WTC11 (cell line): ENCODE data around the gene GPR27. TPM values are rescaled to one million over a fixed set of nuclear protein-coding genes. Genes with fewer than 3 reads are reported as not detected.

Source experiments
- ATAC-seq: fragments of 200-7000 bp; cut with Tn5 transposase; 2 replicates; pipeline ENCODE4 v1.10.0; 2021; ENCODE audit warnings: mild to moderate bottlenecking, moderate library complexity
- CTCF ChIA-PET: fragments of 300-600 bp; sonication (Branson Sonifier 250); formaldehyde crosslinking; loops from one replicate; lab custom pipeline; 2021; ENCODE audit warnings: antibody characterized with exemption; lab: Charles Lee
- POLR2A ChIA-PET: fragments of 350-600 bp; sonication (Branson Sonifier 250); formaldehyde crosslinking; loops from one replicate; lab custom pipeline; 2021; ENCODE audit warnings: antibody characterized with exemption; lab: Charles Lee
- DNase-seq: peaks from one replicate; pipeline ENCODE4 v3.0.0; 2021; ENCODE audit warnings: low spot score
- H3K27ac Mint-ChIP-seq: 2 replicates; pipeline ENCODE4 v1.8.0; 2021; ENCODE audit warnings: mixed read lengths
- H3K27me3 Mint-ChIP-seq: 2 replicates; pipeline ENCODE4 v1.8.0; 2021; ENCODE audit warnings: low read depth, mild to moderate bottlenecking, moderate library complexity, mixed read lengths
- H3K36me3 Mint-ChIP-seq: 2 replicates; pipeline ENCODE4 v1.8.0; 2021; ENCODE audit warnings: mixed read lengths
- H3K4me1 Mint-ChIP-seq: 2 replicates; pipeline ENCODE4 v1.8.0; 2022; ENCODE audit warnings: mixed read lengths
- H3K4me3 Mint-ChIP-seq: 2 replicates; pipeline ENCODE4 v1.8.0; 2021; ENCODE audit warnings: mild to moderate bottlenecking, moderate library complexity, mixed read lengths
- H3K9me3 Mint-ChIP-seq: 2 replicates; pipeline ENCODE4 v1.8.0; 2021; ENCODE audit warnings: mixed read lengths
- ATF1 ChIP-seq: sonication (generic); formaldehyde crosslinking; IDR thresholded peaks from 2 replicates; pipeline ENCODE4 v1.8.1; 2023; ENCODE audit warnings: mild to moderate bottlenecking, moderate library complexity, missing genetic modification reagents
- CREB1 ChIP-seq: sonication (generic); formaldehyde crosslinking; IDR thresholded peaks from 2 replicates; pipeline ENCODE4 v1.8.0; 2023; ENCODE audit warnings: mild to moderate bottlenecking, missing genetic modification reagents
- FOXK1 ChIP-seq: sonication (generic); formaldehyde crosslinking; IDR thresholded peaks from 2 replicates; pipeline ENCODE4 v1.8.0; 2022; ENCODE audit warnings: mild to moderate bottlenecking, moderate library complexity, missing genetic modification reagents
- FOXP1 ChIP-seq: sonication (generic); formaldehyde crosslinking; IDR thresholded peaks from 2 replicates; pipeline ENCODE4 v1.8.0; 2022; ENCODE audit warnings: missing genetic modification reagents, mild to moderate bottlenecking, moderate library complexity, borderline replicate concordance
- GABPB1 ChIP-seq: sonication (generic); formaldehyde crosslinking; IDR thresholded peaks from 2 replicates; pipeline ENCODE4 v1.8.1; 2023; ENCODE audit warnings: mild to moderate bottlenecking, missing genetic modification reagents
- GTF2I ChIP-seq: fragments of 250-450 bp; sonication (Bioruptor Pico); conservative IDR thresholded peaks from 2 replicates; pipeline ENCODE4 v1.4.0; 2021; ENCODE audit warnings: mild to moderate bottlenecking
- HMGA2 ChIP-seq: fragments of 250-450 bp; sonication (Bioruptor Pico); IDR thresholded peaks from 2 replicates; pipeline ENCODE4 v1.4.0; 2021; ENCODE audit warnings: mild to moderate bottlenecking, moderate library complexity
- NR1H2 ChIP-seq: sonication (generic); formaldehyde crosslinking; IDR thresholded peaks from 2 replicates; pipeline ENCODE4 v1.9.0; 2021; ENCODE audit warnings: mild to moderate bottlenecking, moderate library complexity, missing genetic modification reagents
- NR2C2 ChIP-seq: sonication (generic); formaldehyde crosslinking; IDR thresholded peaks from 2 replicates; pipeline ENCODE4 v1.8.0; 2022; ENCODE audit warnings: mild to moderate bottlenecking, missing genetic modification reagents
- NR3C1 ChIP-seq: sonication (generic); formaldehyde crosslinking; conservative IDR thresholded peaks from 2 replicates; pipeline ENCODE4 v1.8.1; 2023; ENCODE audit warnings: low read depth, mild to moderate bottlenecking, missing genetic modification reagents
- PRRX2 ChIP-seq: fragments of 250-450 bp; sonication (Bioruptor Pico); IDR thresholded peaks from 2 replicates; pipeline ENCODE4 v1.8.0; 2021; ENCODE audit warnings: mild to moderate bottlenecking
- SMAD3 ChIP-seq: sonication (generic); formaldehyde crosslinking; IDR thresholded peaks from 2 replicates; pipeline ENCODE4 v1.8.0; 2022; ENCODE audit warnings: missing genetic modification reagents, mild to moderate bottlenecking, borderline replicate concordance
- TEAD1 ChIP-seq: sonication (generic); formaldehyde crosslinking; IDR thresholded peaks from 2 replicates; pipeline ENCODE4 v1.8.0; 2022; ENCODE audit warnings: mild to moderate bottlenecking, missing genetic modification reagents
- ZNF138 ChIP-seq: sonication (generic); formaldehyde crosslinking; conservative IDR thresholded peaks from 2 replicates; pipeline ENCODE4 v1.8.1; 2022; ENCODE audit warnings: mild to moderate bottlenecking, moderate library complexity, missing genetic modification reagents
- ZNF219 ChIP-seq: sonication (generic); formaldehyde crosslinking; IDR thresholded peaks from 2 replicates; pipeline ENCODE4 v1.8.0; 2023; ENCODE audit warnings: missing genetic modification reagents, mild to moderate bottlenecking, borderline replicate concordance
- ZNF317 ChIP-seq: sonication (generic); formaldehyde crosslinking; IDR thresholded peaks from 2 replicates; pipeline ENCODE4 v1.8.1; 2023; ENCODE audit warnings: low read depth, mild to moderate bottlenecking, moderate library complexity, missing genetic modification reagents, borderline replicate concordance
- total RNA-seq: library from RNA; stranded (reverse); gene quantifications from 3 replicates; pipeline ENCODE4 v1.2.3, GENCODE V29; 2021
- TF ChIP-seq, protein P1 (sequence below): sonication (generic); formaldehyde crosslinking; IDR thresholded peaks from 2 replicates; pipeline ENCODE4 v1.8.1; 2022; ENCODE audit warnings: low read depth, missing genetic modification reagents, borderline replicate concordance
- TF ChIP-seq, protein P2 (sequence below): sonication (generic); formaldehyde crosslinking; IDR thresholded peaks from 2 replicates; pipeline ENCODE4 v1.8.1; 2022; ENCODE audit warnings: low read depth, mild to moderate bottlenecking, moderate library complexity, missing genetic modification reagents, borderline replicate concordance
- TF ChIP-seq, protein P3 (sequence below): sonication (generic); formaldehyde crosslinking; IDR thresholded peaks from 2 replicates; pipeline ENCODE4 v1.8.0; 2023; ENCODE audit warnings: mild to moderate bottlenecking, missing genetic modification reagents
- TF ChIP-seq, protein P4 (sequence below): fragments of 250-450 bp; sonication (Bioruptor Pico); conservative IDR thresholded peaks from 2 replicates; pipeline ENCODE4 v1.9.0; 2021; ENCODE audit warnings: mild to moderate bottlenecking
- TF ChIP-seq, protein P5 (sequence below): fragments of 250-450 bp; sonication (Bioruptor Pico); IDR thresholded peaks from 2 replicates; pipeline ENCODE4 v2.1.2; 2022; ENCODE audit warnings: mild to moderate bottlenecking, moderate library complexity
- TF ChIP-seq, protein P6 (sequence below): sonication (generic); formaldehyde crosslinking; IDR thresholded peaks from 2 replicates; pipeline ENCODE4 v1.8.1; 2023; ENCODE audit warnings: mild to moderate bottlenecking, missing genetic modification reagents, moderate library complexity

The GPR27 gene
- total RNA-seq, 1 experiment from 2014 or later: 16.4 TPM

DNA sequence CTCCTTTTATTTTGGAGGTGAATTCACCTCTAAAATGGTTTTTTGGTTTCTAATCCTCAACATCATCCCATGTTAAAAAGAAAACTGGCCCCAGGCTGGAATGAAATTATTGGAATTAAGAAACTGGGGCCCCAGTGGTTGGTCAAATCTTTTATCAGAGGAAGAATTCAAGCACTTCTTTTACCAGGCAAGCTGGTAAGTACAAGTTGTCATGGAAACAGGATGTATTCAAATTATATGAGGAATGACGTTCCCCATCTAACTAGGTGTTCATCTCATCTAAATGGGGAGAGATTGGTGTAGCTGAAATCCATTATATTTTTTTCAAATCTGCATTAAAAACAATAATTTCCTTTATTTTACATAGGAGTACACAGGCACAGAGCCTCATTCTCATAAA is 18.8 kb upstream of the GPR27 start:
- H3K27me3 Mint-ChIP-seq: peaks cover 4% of the 10 kb centered on the region

DNA sequence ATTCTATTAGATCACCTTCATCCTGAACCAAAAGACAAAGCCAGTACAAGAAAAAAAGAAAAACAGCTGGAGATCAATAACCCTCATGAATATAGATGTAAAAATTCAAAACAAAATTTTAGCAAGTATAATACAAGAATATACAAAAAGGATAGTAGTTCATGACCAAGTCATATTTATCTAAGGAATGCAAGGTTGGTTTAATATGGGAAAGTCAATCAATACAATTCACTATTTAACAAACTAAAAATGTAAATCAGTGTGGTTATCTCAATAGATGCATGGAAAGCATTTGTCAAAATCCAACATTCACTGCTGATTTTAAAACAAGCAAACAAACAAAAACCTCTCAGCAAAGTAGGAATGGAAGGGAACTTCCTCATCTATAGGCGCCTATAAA is 11.0 kb upstream of the GPR27 start:
- POLR2A ChIA-PET: interaction anchor here (0.6 kb wide), 1 partner anchor 1303 kb away, joined by 3 read pairs; no protein-coding TSS in a partner anchor
- H3K27ac Mint-ChIP-seq: no peak overlapping the region
- H3K4me3 Mint-ChIP-seq: no peak overlapping the region
- H3K27me3 Mint-ChIP-seq: peaks cover 5% of the 10 kb centered on the region; the same call in 1 of the 2 replicates
- H3K9me3 Mint-ChIP-seq: peaks cover 39% of the 10 kb centered on the region
- H3K36me3 Mint-ChIP-seq: peaks cover 29% of the 10 kb centered on the region
- ATAC-seq (no peak), DNase-seq (no peak)
- H3K4me1 Mint-ChIP-seq: 0 out of 2 replicates have a peak, but pooled peaks cover 2% of the 10 kb centered on the region
- CTCF ChIA-PET: no interaction called here
- no peak for TF ChIP-seq SMAD3
- no peak for TF ChIP-seq GABPB1
- no peak for TF ChIP-seq FOXP1 (CRISPR knock-in tag)
- TF ChIP-seq HMGA2 (CRISPR knock-in tag): no peak
- no peak for TF ChIP-seq CREB1 (CRISPR knock-in tag)
- TF ChIP-seq, protein P1, sequence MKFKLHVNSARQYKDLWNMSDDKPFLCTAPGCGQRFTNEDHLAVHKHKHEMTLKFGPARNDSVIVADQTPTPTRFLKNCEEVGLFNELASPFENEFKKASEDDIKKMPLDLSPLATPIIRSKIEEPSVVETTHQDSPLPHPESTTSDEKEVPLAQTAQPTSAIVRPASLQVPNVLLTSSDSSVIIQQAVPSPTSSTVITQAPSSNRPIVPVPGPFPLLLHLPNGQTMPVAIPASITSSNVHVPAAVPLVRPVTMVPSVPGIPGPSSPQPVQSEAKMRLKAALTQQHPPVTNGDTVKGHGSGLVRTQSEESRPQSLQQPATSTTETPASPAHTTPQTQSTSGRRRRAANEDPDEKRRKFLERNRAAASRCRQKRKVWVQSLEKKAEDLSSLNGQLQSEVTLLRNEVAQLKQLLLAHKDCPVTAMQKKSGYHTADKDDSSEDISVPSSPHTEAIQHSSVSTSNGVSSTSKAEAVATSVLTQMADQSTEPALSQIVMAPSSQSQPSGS: no peak
- TF ChIP-seq ATF1 (CRISPR knock-in tag): no peak
- no peak for TF ChIP-seq FOXK1 (CRISPR knock-in tag)
- TF ChIP-seq, protein P2, sequence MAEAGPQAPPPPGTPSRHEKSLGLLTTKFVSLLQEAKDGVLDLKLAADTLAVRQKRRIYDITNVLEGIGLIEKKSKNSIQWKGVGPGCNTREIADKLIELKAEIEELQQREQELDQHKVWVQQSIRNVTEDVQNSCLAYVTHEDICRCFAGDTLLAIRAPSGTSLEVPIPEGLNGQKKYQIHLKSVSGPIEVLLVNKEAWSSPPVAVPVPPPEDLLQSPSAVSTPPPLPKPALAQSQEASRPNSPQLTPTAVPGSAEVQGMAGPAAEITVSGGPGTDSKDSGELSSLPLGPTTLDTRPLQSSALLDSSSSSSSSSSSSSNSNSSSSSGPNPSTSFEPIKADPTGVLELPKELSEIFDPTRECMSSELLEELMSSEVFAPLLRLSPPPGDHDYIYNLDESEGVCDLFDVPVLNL (CRISPR knock-in tag): no peak
- TF ChIP-seq, protein P3, sequence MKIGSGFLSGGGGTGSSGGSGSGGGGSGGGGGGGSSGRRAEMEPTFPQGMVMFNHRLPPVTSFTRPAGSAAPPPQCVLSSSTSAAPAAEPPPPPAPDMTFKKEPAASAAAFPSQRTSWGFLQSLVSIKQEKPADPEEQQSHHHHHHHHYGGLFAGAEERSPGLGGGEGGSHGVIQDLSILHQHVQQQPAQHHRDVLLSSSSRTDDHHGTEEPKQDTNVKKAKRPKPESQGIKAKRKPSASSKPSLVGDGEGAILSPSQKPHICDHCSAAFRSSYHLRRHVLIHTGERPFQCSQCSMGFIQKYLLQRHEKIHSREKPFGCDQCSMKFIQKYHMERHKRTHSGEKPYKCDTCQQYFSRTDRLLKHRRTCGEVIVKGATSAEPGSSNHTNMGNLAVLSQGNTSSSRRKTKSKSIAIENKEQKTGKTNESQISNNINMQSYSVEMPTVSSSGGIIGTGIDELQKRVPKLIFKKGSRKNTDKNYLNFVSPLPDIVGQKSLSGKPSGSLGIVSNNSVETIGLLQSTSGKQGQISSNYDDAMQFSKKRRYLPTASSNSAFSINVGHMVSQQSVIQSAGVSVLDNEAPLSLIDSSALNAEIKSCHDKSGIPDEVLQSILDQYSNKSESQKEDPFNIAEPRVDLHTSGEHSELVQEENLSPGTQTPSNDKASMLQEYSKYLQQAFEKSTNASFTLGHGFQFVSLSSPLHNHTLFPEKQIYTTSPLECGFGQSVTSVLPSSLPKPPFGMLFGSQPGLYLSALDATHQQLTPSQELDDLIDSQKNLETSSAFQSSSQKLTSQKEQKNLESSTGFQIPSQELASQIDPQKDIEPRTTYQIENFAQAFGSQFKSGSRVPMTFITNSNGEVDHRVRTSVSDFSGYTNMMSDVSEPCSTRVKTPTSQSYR (CRISPR knock-in tag): no peak
- TF ChIP-seq, protein P4, sequence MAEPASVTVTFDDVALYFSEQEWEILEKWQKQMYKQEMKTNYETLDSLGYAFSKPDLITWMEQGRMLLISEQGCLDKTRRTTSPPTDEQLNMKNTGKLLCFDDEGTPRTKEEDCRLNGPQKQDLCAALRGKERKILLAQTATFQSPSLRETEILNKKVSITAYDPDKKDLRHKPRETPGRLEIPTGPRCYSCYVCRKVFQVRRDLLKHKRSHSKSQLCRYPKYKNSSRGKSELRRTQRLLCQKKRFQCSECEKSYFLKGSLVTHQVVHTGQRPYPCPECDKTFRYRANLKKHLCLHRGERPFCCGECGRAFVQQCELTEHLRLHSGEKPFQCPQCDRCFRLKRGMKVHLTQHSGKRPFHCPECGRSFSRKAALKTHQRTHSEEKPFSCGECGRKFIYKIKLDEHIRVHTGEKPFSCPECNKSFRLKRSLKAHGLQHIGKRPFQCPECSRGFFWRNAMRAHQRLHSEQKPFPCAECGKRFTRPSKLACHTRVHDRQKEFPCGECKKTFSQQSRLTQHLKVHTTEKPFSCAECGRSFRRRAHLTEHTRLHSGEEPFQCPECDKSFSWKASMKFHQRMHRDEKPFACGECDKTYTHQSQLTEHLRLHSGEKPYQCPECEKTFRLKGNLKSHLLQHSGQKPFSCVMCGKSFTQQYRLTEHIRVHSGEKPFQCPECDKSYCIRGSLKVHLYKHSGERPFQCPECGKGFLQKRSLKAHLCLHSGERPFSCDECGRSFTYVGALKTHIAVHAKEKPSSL: no peak
- no peak for TF ChIP-seq NR3C1
- TF ChIP-seq ZNF138 (CRISPR knock-in tag): no peak

More for the DNA sequence above, 18.8 kb upstream of the GPR27 start:
- DNase-seq (no peak), ATAC-seq (no peak)
- Mint-ChIP-seq H3K36me3 (no peaks in the 10 kb centered on the region), H3K9me3 (peaks cover 14% of the 10 kb centered on the region), H3K4me3 (no peak overlapping the region), H3K27ac (no peak overlapping the region), H3K4me1 (peaks cover 37% of the 10 kb centered on the region)
- ChIA-PET CTCF (no interaction called here), POLR2A (no interaction called here)
- no peak for TF ChIP-seq NR2C2 (CRISPR knock-in tag)
- no peak for TF ChIP-seq TEAD1 (CRISPR knock-in tag)
- TF ChIP-seq, protein P2 (CRISPR knock-in tag): no peak
- no peak for TF ChIP-seq ZNF317
- TF ChIP-seq GABPB1: no peak
- TF ChIP-seq CREB1 (CRISPR knock-in tag): no peak
- TF ChIP-seq, protein P5, sequence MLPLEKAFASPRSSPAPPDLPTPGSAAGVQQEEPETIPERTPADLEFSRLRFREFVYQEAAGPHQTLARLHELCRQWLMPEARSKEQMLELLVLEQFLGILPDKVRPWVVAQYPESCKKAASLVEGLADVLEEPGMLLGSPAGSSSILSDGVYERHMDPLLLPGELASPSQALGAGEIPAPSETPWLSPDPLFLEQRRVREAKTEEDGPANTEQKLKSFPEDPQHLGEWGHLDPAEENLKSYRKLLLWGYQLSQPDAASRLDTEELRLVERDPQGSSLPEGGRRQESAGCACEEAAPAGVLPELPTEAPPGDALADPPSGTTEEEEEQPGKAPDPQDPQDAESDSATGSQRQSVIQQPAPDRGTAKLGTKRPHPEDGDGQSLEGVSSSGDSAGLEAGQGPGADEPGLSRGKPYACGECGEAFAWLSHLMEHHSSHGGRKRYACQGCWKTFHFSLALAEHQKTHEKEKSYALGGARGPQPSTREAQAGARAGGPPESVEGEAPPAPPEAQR: no peak
- no peak for TF ChIP-seq NR1H2 (CRISPR knock-in tag)
- TF ChIP-seq ZNF219 (CRISPR knock-in tag): no peak
- TF ChIP-seq, protein P6, sequence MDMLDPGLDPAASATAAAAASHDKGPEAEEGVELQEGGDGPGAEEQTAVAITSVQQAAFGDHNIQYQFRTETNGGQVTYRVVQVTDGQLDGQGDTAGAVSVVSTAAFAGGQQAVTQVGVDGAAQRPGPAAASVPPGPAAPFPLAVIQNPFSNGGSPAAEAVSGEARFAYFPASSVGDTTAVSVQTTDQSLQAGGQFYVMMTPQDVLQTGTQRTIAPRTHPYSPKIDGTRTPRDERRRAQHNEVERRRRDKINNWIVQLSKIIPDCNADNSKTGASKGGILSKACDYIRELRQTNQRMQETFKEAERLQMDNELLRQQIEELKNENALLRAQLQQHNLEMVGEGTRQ (CRISPR knock-in tag): no peak
- no peak for TF ChIP-seq PRRX2 (CRISPR knock-in tag)
- TF ChIP-seq GTF2I (CRISPR knock-in tag): no peak
